Aorta (tissue), 5 donors: ENCODE measurements around the gene TBX21. TPM values are rescaled to one million over a fixed set of nuclear protein-coding genes. Genes with fewer than 3 reads are reported as not detected.

ENCODE experiments used
- ATAC-seq: fragments of 200-7000 bp; cut with Tn5 transposase; one replicate; pipeline ENCODE4 v1.9.1; 2022; ENCODE audit warnings: moderate library complexity; ENCODE audit not compliant: low FRiP score
- DNase-seq, 2 donors: peaks; one replicate each; pipeline ENCODE4 v3.0.0-alpha.2; 2020
- H3K27ac ChIP-seq, 2 donors: one replicate each; pipeline ENCODE4 v1.5.1; 2013; ENCODE audit warnings: low read length in 2 of 2, mild to moderate bottlenecking in 2 of 2, moderate library complexity in 2 of 2, control low read depth in 1 of 2, inconsistent platforms in 1 of 2, low read depth in 1 of 2
- H3K27me3 ChIP-seq, 2 donors: one replicate each; pipeline ENCODE4 v1.6.1; 2013; ENCODE audit warnings: control low read depth in 1 of 2, low read length in 1 of 2, mild to moderate bottlenecking in 1 of 2, moderate library complexity in 1 of 2; ENCODE audit not compliant: insufficient read depth in 2 of 2, control insufficient read depth in 1 of 2
- H3K36me3 ChIP-seq, 2 donors: one replicate each; pipeline ENCODE4 v1.6.1; 2013; ENCODE audit warnings: control low read depth in 1 of 2, low read length in 1 of 2, mild to moderate bottlenecking in 1 of 2; ENCODE audit not compliant: insufficient read depth in 2 of 2, control insufficient read depth in 1 of 2
- H3K4me1 ChIP-seq, 2 donors: one replicate each; pipeline ENCODE4 v1.6.1; 2013; ENCODE audit warnings: low read length in 2 of 2, control low read depth in 1 of 2, mild to moderate bottlenecking in 1 of 2, moderate library complexity in 1 of 2; ENCODE audit not compliant: insufficient read depth in 2 of 2, control insufficient read depth in 1 of 2
- H3K4me3 ChIP-seq, 2 donors: one replicate each; pipeline ENCODE4 v1.5.1; 2013; ENCODE audit warnings: low read length in 2 of 2, control low read depth in 1 of 2, mild to moderate bottlenecking in 1 of 2
- H3K9me3 ChIP-seq: one replicate; pipeline ENCODE4 v1.6.1; 2013; ENCODE audit warnings: mild to moderate bottlenecking, low read length; ENCODE audit not compliant: control insufficient read depth
- WGBS, 2 donors: extraction: QIAGEN DNeasy Blood & Tissue Kit; methylation state at CpG; one replicate each; pipeline ENCODE4 v1.1.7; 2013; 5-methylcytosine and 5-hydroxymethylcytosine counted together
- intact Hi-C, 2 donors: fragments of 100-400 bp; cut with DNase I; formaldehyde crosslinking; loops; one replicate each; pipeline versions ENCODE4 v1.14.2 to v1.15.0; 2022
- polyA plus RNA-seq, 2 donors: library from polyadenylated mRNA; stranded (reverse); fragments of 200-250 nt; gene quantifications; one replicate each; pipeline ENCODE4 v1.2.3, GENCODE V29; 2013
- total RNA-seq, 2 donors: library from RNA; stranded (reverse); fragmentation: NEBNext Ultra II Directional; extraction: Animal tissue kit (Norgen Biotek cat#: 25700); gene quantifications; one replicate each; pipeline ENCODE4 v1.2.1, GENCODE V29; 2021
- donor health status: healthy with polysubstance abuse.
- donor health status: Bipolar disorder and iron deficiency.
- donor health status: DM: no; HTN: no; CAD: no.
- donor health status: DM: no; HTN: no; CAD: no.
- donor health status: DM: yes; HTN: yes; CAD: no.

Gene TBX21
- total and polyA plus RNA-seq, 4 donors = 0.39 to 0.99 TPM; not detected in 2

DNA sequence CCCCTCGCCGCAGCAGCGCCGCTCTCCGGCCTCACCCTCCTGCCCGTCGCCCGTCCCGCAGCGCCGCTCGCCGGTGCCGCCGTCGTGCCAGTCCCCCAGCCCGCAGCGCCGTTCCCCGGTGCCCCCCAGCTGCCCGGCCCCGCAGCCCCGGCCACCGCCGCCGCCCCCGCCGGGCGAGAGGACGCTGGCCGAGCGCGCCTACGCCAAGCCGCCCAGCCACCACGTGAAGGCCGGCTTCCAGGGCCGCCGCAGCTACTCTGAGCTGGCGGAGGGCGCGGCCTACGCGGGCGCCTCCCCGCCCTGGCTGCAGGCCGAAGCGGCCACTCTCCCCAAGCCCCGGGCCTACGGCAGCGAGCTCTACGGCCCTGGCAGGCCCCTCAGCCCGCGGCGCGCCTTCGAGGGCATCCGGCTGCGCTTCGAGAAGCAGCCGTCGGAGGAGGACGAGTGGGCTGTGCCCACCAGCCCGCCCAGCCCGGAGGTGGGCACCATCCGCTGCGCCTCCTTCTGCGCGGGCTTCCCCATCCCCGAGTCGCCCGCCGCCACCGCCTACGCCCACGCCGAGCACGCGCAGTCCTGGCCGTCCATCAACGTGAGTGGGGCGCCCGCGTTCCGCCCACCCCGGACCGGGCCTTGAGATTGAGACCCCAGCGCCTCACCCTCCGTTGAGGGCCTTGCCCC, 24.0 kb upstream of the TBX21 start:
- intact Hi-C loops = no loop called here
- no peaks in the 10 kb centered on the region for H3K36me3 ChIP-seq
- H3K27ac ChIP-seq = no peak overlapping the region
- peak; percentile 74 for ATAC-seq
- peak in 1 of 2 donors; percentile 86 for DNase-seq
- peak overlapping the region; percentile 10 to 34 for H3K4me3 ChIP-seq
- no peaks in the 10 kb centered on the region for H3K4me1 ChIP-seq
- 28 to 37% methylated on average over 71 to 89 of the region's 89 CpGs for WGBS, 2 donors
- no peaks in the 10 kb centered on the region for H3K27me3 ChIP-seq
- no peaks in the 10 kb centered on the region for H3K9me3 ChIP-seq

DNA sequence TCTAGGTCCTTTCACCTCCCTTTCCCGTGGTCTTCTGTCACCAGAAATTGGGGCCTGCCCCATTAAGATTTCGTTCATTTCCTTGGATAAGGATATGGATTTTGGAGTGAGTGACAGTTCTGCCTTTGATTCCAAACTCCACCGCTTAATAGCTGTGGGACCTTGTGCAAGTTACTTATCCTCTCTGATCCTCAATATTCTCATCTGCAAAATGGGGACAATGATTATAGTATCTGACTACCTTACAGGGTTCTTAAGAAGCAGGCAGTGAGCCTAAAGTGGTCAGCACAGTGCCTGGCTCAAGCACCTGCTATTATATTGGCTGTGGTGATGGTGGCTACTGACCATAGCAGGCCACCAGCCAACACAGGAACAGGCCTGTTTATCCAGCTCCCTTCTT, 23.4 kb upstream of the TBX21 start:
- Histone ChIP-seq H3K36me3 (no peaks in the 10 kb centered on the region), H3K27me3 (no peaks in the 10 kb centered on the region), H3K4me1 (no peaks in the 10 kb centered on the region), H3K27ac (no peak overlapping the region), H3K9me3 (no peaks in the 10 kb centered on the region), H3K4me3 (no peak overlapping the region)
- intact Hi-C loops = no loop called here
- ATAC-seq (no peak), DNase-seq (no peak)
- WGBS, 2 donors = 82 to 93% methylated on average over 3 of the region's 3 CpGs

DNA sequence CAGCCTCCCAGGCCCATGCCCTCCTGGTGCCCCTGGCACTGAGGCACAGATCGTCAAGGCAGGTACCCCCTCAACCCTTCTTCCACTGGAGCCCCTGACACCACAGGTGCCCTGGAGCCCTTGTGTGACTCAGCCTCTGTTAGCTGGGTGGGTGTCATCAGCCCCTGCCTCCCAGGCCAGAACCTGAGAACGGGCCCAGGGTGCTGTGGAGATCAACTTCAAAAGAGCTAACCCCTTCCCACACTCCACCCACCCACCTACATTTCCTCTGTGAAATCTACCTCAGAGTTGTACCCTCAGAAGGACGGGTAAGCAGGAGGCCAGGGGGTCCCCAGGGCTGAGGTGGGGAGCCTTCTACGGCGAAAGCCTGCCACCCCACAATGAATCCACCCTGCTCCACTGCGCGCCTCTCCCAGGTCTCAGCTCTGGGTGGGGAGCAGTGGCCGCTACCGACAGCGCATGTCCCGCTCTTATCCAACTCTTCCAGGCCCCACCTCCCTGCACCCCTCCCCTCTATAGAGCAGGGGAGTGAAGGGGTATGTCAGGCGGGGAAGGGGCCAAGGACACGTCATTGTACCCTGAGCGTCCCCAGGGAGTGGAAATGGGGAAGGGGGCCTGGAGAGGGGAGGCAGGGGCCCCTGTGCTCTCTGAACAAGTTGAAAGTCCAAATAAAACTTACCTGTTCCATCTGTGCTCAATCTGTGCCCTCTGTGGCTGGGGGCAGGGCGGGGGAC, 21.5 kb upstream of the TBX21 start:
- Histone ChIP-seq H3K36me3 (no peaks in the 10 kb centered on the region), H3K27me3 (no peaks in the 10 kb centered on the region), H3K4me3 (no peak overlapping the region), H3K4me1 (no peaks in the 10 kb centered on the region), H3K9me3 (no peaks in the 10 kb centered on the region), H3K27ac (no peak overlapping the region)
- DNase-seq = peak in 1 of 2 donors; percentile 54
- intact Hi-C loops = no loop called here
- ATAC-seq = no peak
- 94 to 95% methylated on average over 15 of the region's 15 CpGs for WGBS, 2 donors

DNA sequence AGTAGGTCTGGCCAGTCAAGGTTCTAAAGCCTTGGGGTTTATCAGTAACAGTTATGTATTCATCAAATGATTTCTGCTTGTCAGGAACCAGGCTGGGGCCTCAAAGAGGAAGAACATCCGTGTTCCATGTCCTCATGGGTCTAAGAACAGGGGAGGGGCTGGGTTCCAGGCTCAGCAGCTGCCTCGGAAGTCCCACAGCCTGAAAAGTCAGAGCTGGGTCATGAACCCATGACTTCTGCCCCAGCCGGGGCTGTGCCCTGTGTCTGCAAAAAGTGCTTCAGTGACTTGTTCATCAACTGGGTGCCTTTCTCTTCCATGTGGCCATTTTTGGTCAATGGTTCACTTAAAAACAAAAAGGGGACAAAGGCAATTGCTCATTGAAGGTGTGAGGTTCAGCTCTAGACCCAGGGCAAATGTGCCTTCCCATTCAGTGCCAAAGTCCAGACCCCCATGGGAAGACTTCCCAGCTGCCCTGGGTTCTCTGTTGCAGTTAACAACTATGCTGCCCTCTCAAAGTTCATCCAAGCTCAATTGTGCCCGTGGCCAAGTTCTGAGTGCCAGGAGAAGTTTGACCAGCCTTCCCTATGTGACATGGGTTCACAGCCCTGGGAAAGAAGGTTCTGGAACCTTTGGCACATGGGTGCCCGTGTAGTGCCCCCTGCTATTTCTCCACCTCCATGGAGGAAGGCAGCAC, 20.6 kb upstream of the TBX21 start:
- 58 to 60% methylated on average over 5 of the region's 5 CpGs for WGBS, 2 donors
- DNase-seq = no peak
- no peak overlapping the region for H3K27ac ChIP-seq
- no peak for ATAC-seq
- H3K9me3 ChIP-seq = no peaks in the 10 kb centered on the region
- intact Hi-C loops = no loop called here
- H3K4me3 ChIP-seq = no peak overlapping the region
- H3K4me1 ChIP-seq = no peaks in the 10 kb centered on the region
- H3K27me3 ChIP-seq = no peaks in the 10 kb centered on the region
- H3K36me3 ChIP-seq = no peaks in the 10 kb centered on the region

DNA sequence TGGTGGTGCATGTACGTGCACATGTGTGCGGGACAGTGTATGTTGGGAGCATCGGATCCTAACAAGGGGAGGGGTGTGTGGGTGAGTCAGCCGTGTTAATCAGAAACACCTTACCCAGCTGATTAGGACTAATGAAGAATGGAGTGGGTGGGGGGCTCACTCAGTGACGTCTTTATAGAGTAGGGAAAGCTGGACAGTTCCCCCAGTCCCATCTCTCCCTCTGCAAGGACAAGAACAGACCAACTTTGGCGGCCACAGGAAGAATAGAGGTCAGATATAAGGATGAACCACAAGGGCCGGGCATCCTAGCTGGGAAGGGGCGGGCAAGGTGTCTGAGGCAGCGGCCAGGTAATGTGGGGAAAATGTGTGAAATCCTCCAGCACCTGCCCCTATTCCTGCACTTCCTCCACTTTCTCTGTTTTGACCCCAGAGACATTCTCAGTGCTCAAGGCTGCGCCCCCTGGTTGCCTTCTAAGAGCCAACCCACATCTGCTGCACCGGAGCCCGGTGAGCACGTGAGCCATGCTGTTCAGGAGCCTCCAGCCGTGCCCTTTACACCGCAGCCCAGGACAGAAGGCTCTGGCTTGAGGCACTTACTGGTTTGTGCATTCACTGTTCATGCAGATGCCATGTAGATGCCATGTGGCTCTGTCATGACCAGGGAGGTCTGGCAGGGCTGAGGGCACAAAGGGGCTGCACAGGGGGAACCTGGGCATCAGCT, 18.9 kb upstream of the TBX21 start:
- Histone ChIP-seq H3K27ac (no peak overlapping the region), H3K9me3 (no peaks in the 10 kb centered on the region), H3K4me3 (no peak overlapping the region), H3K36me3 (no peaks in the 10 kb centered on the region), H3K27me3 (no peaks in the 10 kb centered on the region), H3K4me1 (no peaks in the 10 kb centered on the region)
- intact Hi-C loops = no loop called here
- WGBS, 2 donors = 40 to 41% methylated on average over 15 of the region's 15 CpGs
- no peak for DNase-seq
- no peak for ATAC-seq

DNA sequence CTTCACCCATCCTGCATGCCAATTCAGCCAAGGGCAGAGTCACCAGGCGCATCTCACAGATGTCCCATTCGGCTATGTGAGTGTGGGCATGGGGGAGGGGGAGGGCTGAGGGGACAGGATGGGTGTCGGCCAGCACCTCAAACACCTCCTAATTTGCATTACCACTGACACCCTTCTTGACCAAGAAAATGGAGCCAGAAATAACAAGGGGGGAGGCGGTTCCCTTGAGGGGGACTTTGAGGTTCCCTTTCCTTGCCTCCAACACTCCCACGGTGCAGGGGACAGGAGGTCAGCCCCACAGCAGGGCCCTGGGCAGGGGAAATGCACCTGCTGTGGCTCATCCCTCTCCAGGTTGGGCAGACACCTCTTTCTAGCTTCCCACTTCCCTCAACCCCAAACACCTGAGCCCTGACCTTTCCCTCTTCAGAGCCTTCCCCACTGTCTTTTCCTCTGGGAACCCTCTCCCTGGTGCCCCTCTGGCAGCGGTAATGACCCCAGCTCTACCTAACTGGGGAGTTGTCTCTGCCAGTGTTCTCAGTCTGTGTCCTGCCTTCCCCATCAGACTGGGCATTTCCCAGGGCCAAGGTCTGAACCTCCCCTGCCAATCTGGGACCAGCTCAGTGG, 18.2 kb upstream of the TBX21 start:
- WGBS, 2 donors = 71% methylated on average over 6 of the region's 6 CpGs
- DNase-seq (no peak), ATAC-seq (no peak)
- intact Hi-C loops = no loop called here
- no peaks in the 10 kb centered on the region for H3K36me3 ChIP-seq
- no peaks in the 10 kb centered on the region for H3K9me3 ChIP-seq
- H3K27ac ChIP-seq = no peak overlapping the region
- H3K4me1 ChIP-seq = no peaks in the 10 kb centered on the region
- H3K4me3 ChIP-seq = no peak overlapping the region
- H3K27me3 ChIP-seq = no peaks in the 10 kb centered on the region

DNA sequence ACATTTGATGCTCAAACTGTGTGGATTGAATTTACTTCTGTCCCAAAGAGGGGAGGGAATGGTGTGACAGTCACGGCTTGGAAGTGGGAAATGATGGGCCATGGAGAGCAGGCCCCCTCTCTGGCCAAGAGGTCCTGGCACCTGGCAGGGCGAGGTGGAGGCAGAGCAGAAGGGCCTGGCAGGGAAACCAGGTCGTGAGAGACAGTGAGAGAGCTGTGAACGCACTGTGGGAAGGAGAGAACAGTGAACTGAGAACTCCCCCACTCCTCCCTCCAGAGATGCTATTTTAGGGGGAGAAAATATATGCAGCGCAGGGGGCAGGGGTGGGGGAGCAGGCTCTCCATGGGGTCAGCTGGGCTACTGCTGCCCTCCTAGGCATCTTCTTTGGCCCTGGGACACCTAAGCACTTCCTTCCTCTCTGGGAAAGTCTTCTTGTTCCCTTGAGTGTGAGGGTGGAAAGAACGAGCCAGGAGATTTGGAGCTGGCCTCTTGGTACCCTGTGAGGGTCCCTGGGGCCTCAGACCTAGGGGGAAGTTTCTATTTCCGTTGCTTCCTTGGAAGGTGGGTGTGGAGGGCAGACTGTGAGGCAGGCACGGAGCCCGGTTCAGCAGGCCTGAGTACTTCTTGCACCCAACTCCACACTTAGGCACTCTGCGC, 17.2 kb upstream of the TBX21 start:
- Histone ChIP-seq H3K36me3 (no peaks in the 10 kb centered on the region), H3K4me1 (no peaks in the 10 kb centered on the region), H3K9me3 (no peaks in the 10 kb centered on the region), H3K27ac (no peak overlapping the region), H3K4me3 (no peak overlapping the region), H3K27me3 (no peaks in the 10 kb centered on the region)
- intact Hi-C loops = no loop called here
- DNase-seq (no peak), ATAC-seq (no peak)
- WGBS, 2 donors = 68 to 72% methylated on average over 10 of the region's 10 CpGs

DNA sequence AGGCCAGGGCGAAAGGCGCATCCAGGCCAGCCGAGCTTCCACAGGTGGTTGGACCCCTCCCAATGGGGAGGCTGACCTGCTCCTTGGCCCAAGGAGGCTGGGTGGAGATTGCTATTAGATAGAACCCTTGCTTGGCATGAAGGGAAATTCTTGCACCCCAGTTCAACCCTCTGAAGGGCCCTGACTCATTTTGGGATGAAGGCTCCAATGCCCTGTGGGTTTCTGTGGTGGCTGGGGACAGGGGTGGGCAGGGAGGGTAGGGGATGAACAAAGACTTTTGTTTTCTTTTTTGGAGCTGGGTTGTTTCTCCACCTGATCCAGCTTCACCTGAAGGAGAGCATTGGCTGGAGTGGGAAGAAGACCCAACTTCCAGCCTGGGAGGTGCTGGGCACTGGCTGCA, 16.7 kb upstream of the TBX21 start:
- intact Hi-C loops = no loop called here
- Histone ChIP-seq H3K27ac (no peak overlapping the region), H3K4me1 (no peaks in the 10 kb centered on the region), H3K27me3 (no peaks in the 10 kb centered on the region), H3K4me3 (no peak overlapping the region), H3K9me3 (no peaks in the 10 kb centered on the region), H3K36me3 (no peaks in the 10 kb centered on the region)
- ATAC-seq (no peak), DNase-seq (no peak)
- 86 to 87% methylated on average over 3 of the region's 3 CpGs for WGBS, 2 donors
